Sigmoid colon (tissue), 4 donors: ENCODE measurements around the gene CNOT4.

Experiments used
- EP300 ChIP-seq, 4 donors: sonication (generic); formaldehyde crosslinking; IDR thresholded peaks; one replicate each; pipeline ENCODE4 v1.6.1; 2017; ENCODE audit warnings: antibody characterized with exemption in 4 of 4
- POLR2A ChIP-seq, 2 donors: fragments of 450-650 bp; IDR thresholded peaks; one replicate each; pipeline ENCODE4 v1.6.1; 2016; ENCODE audit warnings: antibody characterized with exemption in 2 of 2, mild to moderate bottlenecking in 2 of 2, moderate library complexity in 2 of 2
- POLR2AphosphoS5 ChIP-seq, 4 donors: sonication (generic); formaldehyde crosslinking; IDR thresholded peaks; one replicate each; pipeline ENCODE4 v1.6.1; 2017; ENCODE audit warnings: antibody characterized with exemption in 4 of 4
- TF ChIP-seq, protein P1 (sequence below), 4 experiments: fragments of 450-650 bp in 3 of 4; fragments of 200-600 bp in 1 of 4; IDR thresholded peaks; one replicate each; pipeline ENCODE4 v1.5.1; 2016 to 2019; ENCODE audit warnings: antibody characterized with exemption in 4 of 4, mild to moderate bottlenecking in 3 of 4, moderate library complexity in 2 of 4

DNA sequence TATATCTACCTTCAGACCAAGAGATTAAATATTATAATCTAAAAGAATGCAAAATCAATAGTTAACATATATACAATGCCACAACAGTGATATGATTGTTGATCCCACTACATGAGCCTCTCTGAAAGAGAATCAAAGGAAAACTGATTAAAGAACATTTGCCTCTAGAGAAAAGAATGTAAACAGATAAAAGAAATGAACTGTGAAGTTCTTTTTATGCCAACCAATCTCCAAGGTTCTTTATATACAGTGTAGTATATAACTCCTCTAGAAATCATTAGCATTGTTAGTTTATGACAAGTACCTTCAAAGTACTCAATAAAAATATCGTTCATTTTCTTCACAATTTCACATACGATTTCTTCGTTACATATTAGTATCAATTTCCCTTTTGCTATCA, 20.1 kb downstream of the CNOT4 start:
- TF ChIP-seq EP300 (IDR thresholded peaks at IDR 0.05) (no peak), POLR2A (IDR thresholded peaks at IDR 0.05) (no peak), POLR2AphosphoS5 (IDR thresholded peaks at IDR 0.05) (no peak)
- TF ChIP-seq, protein P1, sequence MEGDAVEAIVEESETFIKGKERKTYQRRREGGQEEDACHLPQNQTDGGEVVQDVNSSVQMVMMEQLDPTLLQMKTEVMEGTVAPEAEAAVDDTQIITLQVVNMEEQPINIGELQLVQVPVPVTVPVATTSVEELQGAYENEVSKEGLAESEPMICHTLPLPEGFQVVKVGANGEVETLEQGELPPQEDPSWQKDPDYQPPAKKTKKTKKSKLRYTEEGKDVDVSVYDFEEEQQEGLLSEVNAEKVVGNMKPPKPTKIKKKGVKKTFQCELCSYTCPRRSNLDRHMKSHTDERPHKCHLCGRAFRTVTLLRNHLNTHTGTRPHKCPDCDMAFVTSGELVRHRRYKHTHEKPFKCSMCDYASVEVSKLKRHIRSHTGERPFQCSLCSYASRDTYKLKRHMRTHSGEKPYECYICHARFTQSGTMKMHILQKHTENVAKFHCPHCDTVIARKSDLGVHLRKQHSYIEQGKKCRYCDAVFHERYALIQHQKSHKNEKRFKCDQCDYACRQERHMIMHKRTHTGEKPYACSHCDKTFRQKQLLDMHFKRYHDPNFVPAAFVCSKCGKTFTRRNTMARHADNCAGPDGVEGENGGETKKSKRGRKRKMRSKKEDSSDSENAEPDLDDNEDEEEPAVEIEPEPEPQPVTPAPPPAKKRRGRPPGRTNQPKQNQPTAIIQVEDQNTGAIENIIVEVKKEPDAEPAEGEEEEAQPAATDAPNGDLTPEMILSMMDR (IDR thresholded peaks at IDR 0.05): no peak
